ENCODE results near the gene FCGR2B.

The FCGR2B gene

GRCh38 chr1:161725908-161726472 lies 63.0 kb downstream of the FCGR2B start:
- DNase-seq (ENCODE audit: low spot score), result peak; percentile 36
- TF ChIP-seq, protein P1, sequence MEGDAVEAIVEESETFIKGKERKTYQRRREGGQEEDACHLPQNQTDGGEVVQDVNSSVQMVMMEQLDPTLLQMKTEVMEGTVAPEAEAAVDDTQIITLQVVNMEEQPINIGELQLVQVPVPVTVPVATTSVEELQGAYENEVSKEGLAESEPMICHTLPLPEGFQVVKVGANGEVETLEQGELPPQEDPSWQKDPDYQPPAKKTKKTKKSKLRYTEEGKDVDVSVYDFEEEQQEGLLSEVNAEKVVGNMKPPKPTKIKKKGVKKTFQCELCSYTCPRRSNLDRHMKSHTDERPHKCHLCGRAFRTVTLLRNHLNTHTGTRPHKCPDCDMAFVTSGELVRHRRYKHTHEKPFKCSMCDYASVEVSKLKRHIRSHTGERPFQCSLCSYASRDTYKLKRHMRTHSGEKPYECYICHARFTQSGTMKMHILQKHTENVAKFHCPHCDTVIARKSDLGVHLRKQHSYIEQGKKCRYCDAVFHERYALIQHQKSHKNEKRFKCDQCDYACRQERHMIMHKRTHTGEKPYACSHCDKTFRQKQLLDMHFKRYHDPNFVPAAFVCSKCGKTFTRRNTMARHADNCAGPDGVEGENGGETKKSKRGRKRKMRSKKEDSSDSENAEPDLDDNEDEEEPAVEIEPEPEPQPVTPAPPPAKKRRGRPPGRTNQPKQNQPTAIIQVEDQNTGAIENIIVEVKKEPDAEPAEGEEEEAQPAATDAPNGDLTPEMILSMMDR (IDR thresholded peaks at IDR 0.05; ENCODE audit: extremely low read depth, missing control alignments), result no peak

GRCh38 chr1:161726473-161727255 lies 63.7 kb downstream of the FCGR2B start:
- DNase-seq (ENCODE audit: low spot score), result peak; percentile 90
- TF ChIP-seq, protein P1 (IDR thresholded peaks at IDR 0.05; ENCODE audit: extremely low read depth, missing control alignments), result no peak

- TF ChIP-seq, protein P1 (IDR thresholded peaks at IDR 0.05; ENCODE audit: extremely low read depth, missing control alignments), result no peak
- peak; percentile 38 for DNase-seq (ENCODE audit: low spot score)
Observed at GRCh38 chr1:161727256-161727924, 64.4 kb downstream of the FCGR2B start.
